Posterior cingulate gyrus (tissue), 11 donors: ENCODE results near the gene C1orf50.
"Not testable (repeated sequence)": the region's sequence is repeated elsewhere in the genome, so short reads cannot be mapped to it uniquely, and the experiment has no call there.

Experiments
- DNase-seq, 10 donors: peaks; one replicate each; pipeline versions ENCODE4 v3.0.0 to v3.0.0-alpha.2; 2020 to 2021; ENCODE audit warnings: mixed read lengths in 3 of 10
- intact Hi-C: fragments of 100-400 bp; cut with DNase I; formaldehyde crosslinking; loops from one replicate; pipeline ENCODE4 v1.15.1; 2023

C1orf50 gene

GRCh38 chr1:42738678-42739226, 28.3 kb upstream of the C1orf50 start:
- intact Hi-C loops = no loop called here
- no peak for DNase-seq

GRCh38 chr1:42739753-42740700, 27.0 kb upstream of the C1orf50 start, which contains the start of gene CLDN19:
Gene CLDN19, minus strand, starts transcription at chr1:42740236. Its CDS starts 173 bp downstream, at chr1:42740063.
- no peak for DNase-seq
- intact Hi-C loops = loop anchor here (10.0 kb wide), 2 partner anchors 55 to 395 kb away; partner anchors contain the start of gene YBX1

- peak in 1 of 10 donors; percentile 85 for DNase-seq
- intact Hi-C loops = loop anchor here (10.0 kb wide), 2 partner anchors 56 to 396 kb away; partner anchors contain the start of gene YBX1
Measured at GRCh38 chr1:42740851-42741580, 26.0 kb upstream of the C1orf50 start.

- DNase-seq = no peak
- intact Hi-C loops = loop anchor here (10.0 kb wide), 2 partner anchors 57 to 397 kb away; partner anchors contain the start of gene YBX1
Measured at GRCh38 chr1:42741706-42742105, 25.3 kb upstream of the C1orf50 start.

- peak in 1 of 10 donors; percentile 65 for DNase-seq
- intact Hi-C loops = loop anchor here (10.0 kb wide), 2 partner anchors 57 to 397 kb away; partner anchors contain the start of gene YBX1
Measured at GRCh38 chr1:42742141-42742540, 24.9 kb upstream of the C1orf50 start.

- peak in 1 of 10 donors; percentile 71 for DNase-seq
- intact Hi-C loops = loop anchor here (10.0 kb wide), 2 partner anchors 58 to 398 kb away; partner anchors contain the start of gene YBX1
Measured at GRCh38 chr1:42742617-42743316, 24.3 kb upstream of the C1orf50 start.

GRCh38 chr1:42743317-42744147, 23.5 kb upstream of the C1orf50 start:
- intact Hi-C loops = loop anchor here (10.0 kb wide), 2 partner anchors 59 to 399 kb away; partner anchors contain the start of gene YBX1
- DNase-seq = peak in 2 of 10 donors; percentile 36 to 81

GRCh38 chr1:42744148-42744413, 23.0 kb upstream of the C1orf50 start:
- intact Hi-C loops = loop anchor here (10.0 kb wide), 2 partner anchors 59 to 399 kb away; partner anchors contain the start of gene YBX1
- DNase-seq = no peak

- intact Hi-C loops = loop anchor here (5.0 to 10.0 kb wide), 4 partner anchors 61 to 599 kb away; partner anchors contain the start of gene YBX1
- no peak for DNase-seq
Measured at GRCh38 chr1:42745851-42746250, 21.2 kb upstream of the C1orf50 start.

- DNase-seq = peak in 2 of 10 donors; percentile 50 to 54
- intact Hi-C loops = loop anchor here (5.0 to 10.0 kb wide), 4 partner anchors 62 to 599 kb away; partner anchors contain the start of gene YBX1
Measured at GRCh38 chr1:42746436-42747105, 20.5 kb upstream of the C1orf50 start.

GRCh38 chr1:42747125-42747524, 19.9 kb upstream of the C1orf50 start:
- intact Hi-C loops = loop anchor here (5.0 to 10.0 kb wide), 4 partner anchors 62 to 600 kb away; partner anchors contain the start of gene YBX1
- DNase-seq = peak in 9 of 10 donors; percentile 45 to 92 (median 56)

- DNase-seq = no peak
- intact Hi-C loops = loop anchor here (5.0 to 10.0 kb wide), 4 partner anchors 63 to 601 kb away; partner anchors contain the start of gene YBX1
Measured at GRCh38 chr1:42748021-42748420, 19.0 kb upstream of the C1orf50 start.

- intact Hi-C loops = loop anchor here (5.0 to 10.0 kb wide), 4 partner anchors 64 to 601 kb away; partner anchors contain the start of gene YBX1
- peak in 2 of 10 donors; percentile 30 to 55 for DNase-seq
Measured at GRCh38 chr1:42748461-42749410, 18.3 kb upstream of the C1orf50 start.

- intact Hi-C loops = no loop called here
- DNase-seq = no peak
Measured at GRCh38 chr1:42750041-42750440, 17.0 kb upstream of the C1orf50 start.

GRCh38 chr1:42751511-42752070, 15.5 kb upstream of the C1orf50 start:
- DNase-seq, intact Hi-C loops: not testable (repeated sequence)

GRCh38 chr1:42752284-42752683, 14.8 kb upstream of the C1orf50 start:
- intact Hi-C loops = no loop called here
- no peak for DNase-seq
